ENCODE results near the gene FZD2.
"Not testable (repeated sequence)": the region's sequence is repeated elsewhere in the genome, so short reads cannot be mapped to it uniquely, and the experiment has no call there.

FZD2 gene

DNA sequence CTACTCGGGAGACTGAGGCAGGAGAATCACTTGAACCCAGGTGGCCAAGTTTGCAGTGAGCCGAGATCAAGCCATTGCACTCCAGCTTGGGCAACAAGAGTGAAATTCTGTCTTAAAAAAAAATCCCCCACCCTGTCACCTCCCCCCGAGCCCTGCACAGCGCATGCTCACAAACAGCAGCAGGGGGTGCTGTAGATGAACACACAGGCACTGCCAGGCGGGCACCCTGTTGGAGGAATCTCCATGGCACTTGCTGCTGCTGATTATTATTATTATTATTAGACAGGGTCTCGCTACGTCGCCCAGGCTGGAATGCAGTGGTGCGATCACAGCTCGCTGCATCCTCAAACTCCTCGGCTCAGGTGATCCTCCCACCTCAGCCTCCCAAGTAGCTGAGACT, 24.6 kb downstream of the FZD2 start:
- in situ Hi-C loops (cut with MboI; ENCODE audit: low sequenced_read_pairs, unreplicated experiment): no loop called here
- DNase-seq (ENCODE audit: low spot score): no peak

DNA sequence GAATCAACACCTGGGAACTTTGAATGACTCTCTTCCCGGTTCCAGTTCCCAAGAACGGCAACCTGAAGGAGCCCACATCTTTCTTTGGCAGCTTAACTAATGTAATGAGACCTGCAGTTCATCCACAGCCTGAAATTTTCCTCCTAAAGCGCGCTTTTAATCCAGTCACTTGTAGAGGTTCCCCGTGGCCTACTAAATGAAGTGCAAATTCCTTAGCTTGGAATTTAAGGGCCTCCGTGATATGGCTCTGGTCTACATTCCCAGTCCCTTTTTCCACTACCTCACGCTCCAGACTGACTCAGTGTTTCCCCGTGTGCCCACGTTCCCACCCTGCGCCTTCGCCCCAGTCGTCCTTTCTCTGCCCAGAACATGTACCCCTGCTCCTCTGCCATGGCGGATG, 27.2 kb downstream of the FZD2 start:
- TF ChIP-seq, protein P1, sequence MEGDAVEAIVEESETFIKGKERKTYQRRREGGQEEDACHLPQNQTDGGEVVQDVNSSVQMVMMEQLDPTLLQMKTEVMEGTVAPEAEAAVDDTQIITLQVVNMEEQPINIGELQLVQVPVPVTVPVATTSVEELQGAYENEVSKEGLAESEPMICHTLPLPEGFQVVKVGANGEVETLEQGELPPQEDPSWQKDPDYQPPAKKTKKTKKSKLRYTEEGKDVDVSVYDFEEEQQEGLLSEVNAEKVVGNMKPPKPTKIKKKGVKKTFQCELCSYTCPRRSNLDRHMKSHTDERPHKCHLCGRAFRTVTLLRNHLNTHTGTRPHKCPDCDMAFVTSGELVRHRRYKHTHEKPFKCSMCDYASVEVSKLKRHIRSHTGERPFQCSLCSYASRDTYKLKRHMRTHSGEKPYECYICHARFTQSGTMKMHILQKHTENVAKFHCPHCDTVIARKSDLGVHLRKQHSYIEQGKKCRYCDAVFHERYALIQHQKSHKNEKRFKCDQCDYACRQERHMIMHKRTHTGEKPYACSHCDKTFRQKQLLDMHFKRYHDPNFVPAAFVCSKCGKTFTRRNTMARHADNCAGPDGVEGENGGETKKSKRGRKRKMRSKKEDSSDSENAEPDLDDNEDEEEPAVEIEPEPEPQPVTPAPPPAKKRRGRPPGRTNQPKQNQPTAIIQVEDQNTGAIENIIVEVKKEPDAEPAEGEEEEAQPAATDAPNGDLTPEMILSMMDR (IDR thresholded peaks at IDR 0.05; ENCODE audit: borderline replicate concordance, control extremely low read depth, extremely low read depth, insufficient read depth, missing control alignments): no peak
- in situ Hi-C loops (cut with MboI; ENCODE audit: low sequenced_read_pairs, unreplicated experiment): no loop called here
- DNase-seq (ENCODE audit: low spot score): no peak

More for the DNA sequence above, 24.6 kb downstream of the FZD2 start:
- TF ChIP-seq, protein P1 (IDR thresholded peaks at IDR 0.05; ENCODE audit: borderline replicate concordance, control extremely low read depth, extremely low read depth, insufficient read depth, missing control alignments): peak; percentile 5

DNA sequence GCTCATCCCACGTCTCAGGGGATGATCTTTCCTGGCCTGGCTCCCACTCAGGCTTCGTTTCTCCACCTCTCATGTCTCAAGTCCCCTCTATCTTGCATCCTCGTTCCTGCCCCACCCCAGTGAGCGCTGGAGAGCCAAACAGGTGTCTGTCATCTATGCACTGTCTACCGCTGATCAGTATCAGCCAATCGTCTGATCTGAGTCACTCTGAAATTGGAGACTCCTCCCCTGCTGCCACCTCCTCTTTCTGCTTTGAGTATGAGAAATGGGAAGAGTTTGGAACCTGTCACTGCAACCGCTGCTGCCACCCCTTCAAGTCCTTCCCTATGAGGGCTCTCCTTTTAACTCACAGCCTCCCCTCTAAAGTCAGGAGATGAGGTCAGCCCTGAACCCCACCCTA, 28.0 kb downstream of the FZD2 start:
- TF ChIP-seq, protein P1 (IDR thresholded peaks at IDR 0.05; ENCODE audit: borderline replicate concordance, control extremely low read depth, extremely low read depth, insufficient read depth, missing control alignments): no peak
- DNase-seq (ENCODE audit: low spot score): no peak
- in situ Hi-C loops (cut with MboI; ENCODE audit: low sequenced_read_pairs, unreplicated experiment): no loop called here

DNA sequence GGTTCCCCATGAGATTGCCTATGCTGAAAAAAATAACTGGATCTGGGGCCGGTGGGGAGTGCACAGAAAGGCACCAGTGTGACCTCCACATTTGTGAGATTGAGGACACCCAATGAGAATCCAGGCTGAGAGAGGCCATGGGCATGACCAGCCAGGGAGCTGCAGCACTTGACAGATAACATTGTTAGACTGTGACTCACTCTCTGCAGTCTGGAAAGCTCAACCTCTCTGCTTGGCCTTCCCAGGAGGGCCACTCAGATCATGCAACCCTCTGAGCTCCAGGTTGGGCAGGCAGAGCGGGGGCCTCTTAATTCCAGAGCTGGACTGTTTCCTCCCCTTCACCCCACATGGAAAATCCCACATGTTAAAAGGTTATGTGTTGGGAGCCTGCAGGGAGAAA, 30.1 kb downstream of the FZD2 start:
- in situ Hi-C loops (cut with MboI; ENCODE audit: low sequenced_read_pairs, unreplicated experiment): no loop called here
- no peak for DNase-seq (ENCODE audit: low spot score)
- TF ChIP-seq, protein P1 (IDR thresholded peaks at IDR 0.05; ENCODE audit: borderline replicate concordance, control extremely low read depth, extremely low read depth, insufficient read depth, missing control alignments): no peak

DNA sequence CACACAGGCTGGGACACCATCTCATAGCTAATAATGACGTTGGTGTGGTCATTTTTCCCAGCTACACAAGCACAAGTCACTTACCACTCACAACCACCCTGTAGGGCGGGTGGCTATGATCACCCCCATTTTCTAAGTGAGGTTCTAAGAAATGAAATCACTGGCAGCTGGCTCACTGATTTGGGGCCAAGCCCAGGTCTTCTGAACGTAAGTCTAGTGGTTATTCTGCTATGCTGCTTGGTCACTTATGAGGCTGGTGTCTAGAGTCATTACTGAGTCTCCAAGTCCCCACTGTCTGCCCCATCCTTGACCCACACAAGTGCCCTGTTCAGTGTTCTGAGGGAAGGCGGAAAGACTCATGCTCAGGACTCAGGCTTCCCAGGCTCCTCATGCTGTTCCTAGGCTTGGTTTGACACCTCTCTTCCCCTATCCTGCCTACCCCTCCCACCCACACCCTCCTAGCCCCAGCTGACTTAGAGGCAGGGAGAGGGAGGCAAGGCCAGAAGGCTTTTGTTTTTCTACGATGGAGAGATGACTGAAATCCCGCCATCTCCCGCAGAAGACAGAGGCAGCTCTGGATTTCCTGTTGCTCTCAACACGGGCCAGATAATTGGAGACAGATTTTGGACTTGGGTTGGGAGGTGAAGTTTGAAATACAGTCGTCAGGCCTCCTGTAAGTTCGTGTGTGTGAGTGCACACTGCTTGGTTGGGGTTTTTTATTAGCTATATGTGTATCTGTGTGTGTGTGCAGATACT, 32.2 kb downstream of the FZD2 start:
- in situ Hi-C loops (cut with MboI; ENCODE audit: low sequenced_read_pairs, unreplicated experiment): no loop called here
- TF ChIP-seq, protein P1 (IDR thresholded peaks at IDR 0.05; ENCODE audit: borderline replicate concordance, control extremely low read depth, extremely low read depth, insufficient read depth, missing control alignments): no peak
- no peak for DNase-seq (ENCODE audit: low spot score)

DNA sequence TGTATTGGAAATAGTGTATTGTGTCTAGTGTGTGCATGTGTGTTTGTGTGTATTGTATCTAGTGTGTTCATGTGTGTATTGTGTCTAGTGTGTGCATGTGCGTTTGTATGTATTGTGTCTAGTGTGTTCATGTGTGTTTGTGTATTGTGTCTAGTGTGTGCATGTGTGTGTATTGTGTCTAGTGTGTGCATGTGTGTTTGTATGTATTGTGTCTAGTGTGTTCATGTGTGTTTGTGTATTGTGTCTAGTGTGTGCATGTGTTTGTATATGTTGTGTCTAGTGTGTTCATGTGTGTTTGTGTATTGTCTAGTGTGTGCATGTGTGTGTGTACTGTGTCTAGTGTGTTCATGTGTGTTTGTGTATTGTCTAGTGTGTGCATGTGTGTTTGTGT, 32.8 kb downstream of the FZD2 start:
- in situ Hi-C loops (cut with MboI; ENCODE audit: low sequenced_read_pairs, unreplicated experiment): not testable (repeated sequence)

DNA sequence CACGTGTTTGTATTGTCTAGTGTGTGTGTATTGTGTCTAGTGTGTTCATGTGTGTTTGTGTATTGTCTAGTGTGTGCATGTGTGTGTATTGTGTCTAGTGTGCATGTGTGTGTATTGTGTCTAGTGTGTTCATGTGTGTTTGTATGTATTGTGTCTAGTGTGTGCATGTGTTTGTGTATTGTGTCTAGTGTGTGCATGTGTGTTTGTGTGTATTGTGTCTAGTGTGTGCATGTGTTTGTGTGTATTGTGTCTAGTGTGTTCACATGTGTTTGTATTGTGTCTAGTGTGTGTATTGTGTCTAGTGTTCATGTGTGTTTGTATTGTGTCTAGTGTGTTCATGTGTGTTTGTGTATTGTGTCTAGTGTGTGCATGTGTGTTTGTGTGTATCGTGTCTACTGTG, 33.5 kb downstream of the FZD2 start:
- in situ Hi-C loops (cut with MboI; ENCODE audit: low sequenced_read_pairs, unreplicated experiment): not testable (repeated sequence)

More for the DNA sequence above, 32.8 kb downstream of the FZD2 start:
- not testable (repeated sequence) for DNase-seq (ENCODE audit: low spot score)

DNA sequence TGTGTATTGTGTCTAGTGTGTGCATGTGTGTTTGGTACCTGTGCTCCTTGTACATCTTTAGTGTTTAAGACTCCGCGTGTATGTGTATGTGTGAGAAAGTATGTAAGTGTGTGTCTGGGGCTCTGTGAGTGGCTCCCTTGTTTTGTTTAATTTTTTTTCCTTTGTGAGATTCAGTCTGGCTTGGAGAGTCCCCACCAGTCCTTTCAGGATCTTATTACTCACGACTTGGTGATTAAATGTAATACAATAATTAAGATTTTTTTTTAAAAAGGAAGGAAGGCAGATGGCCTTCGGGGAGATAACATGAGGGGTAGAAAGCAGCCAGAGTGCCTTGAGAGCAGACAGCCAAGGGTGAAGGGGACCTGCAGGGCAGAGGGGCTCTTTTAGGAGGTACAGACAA, 33.9 kb downstream of the FZD2 start:
- TF ChIP-seq, protein P1 (IDR thresholded peaks at IDR 0.05; ENCODE audit: borderline replicate concordance, control extremely low read depth, extremely low read depth, insufficient read depth, missing control alignments): no peak
- in situ Hi-C loops (cut with MboI; ENCODE audit: low sequenced_read_pairs, unreplicated experiment): no loop called here
- no peak for DNase-seq (ENCODE audit: low spot score)

More for the DNA sequence above, 33.5 kb downstream of the FZD2 start:
- not testable (repeated sequence) for DNase-seq (ENCODE audit: low spot score)
